Cardiac fibroblast (primary cell): ENCODE measurements around the gene CTIF.
A peak's percentile ranks its signal among the peaks of the same experiment; 100 is the strongest.

Source experiments
- DNase-seq, 2 donors: peaks; one replicate each; pipeline versions ENCODE4 v3.0.0 to v3.0.0-alpha.2; 2010; ENCODE audit warnings: low read depth in 2 of 2
- H3K4me3 ChIP-seq, 2 donors: replicated peaks in 1 of 2; 1 replicate in 1 of 2; 2 replicates in 1 of 2; pipeline ENCODE4 v1.5.1; 2011; ENCODE audit warnings: low read depth in 2 of 2, low read length in 2 of 2, mild to moderate bottlenecking in 2 of 2, moderate library complexity in 1 of 2
- TF ChIP-seq, protein P1 (sequence below): IDR thresholded peaks from one replicate; pipeline ENCODE4 v1.5.1; 2011; ENCODE audit warnings: low read depth, mild to moderate bottlenecking, low read length, inconsistent platforms

CTIF gene

DNA sequence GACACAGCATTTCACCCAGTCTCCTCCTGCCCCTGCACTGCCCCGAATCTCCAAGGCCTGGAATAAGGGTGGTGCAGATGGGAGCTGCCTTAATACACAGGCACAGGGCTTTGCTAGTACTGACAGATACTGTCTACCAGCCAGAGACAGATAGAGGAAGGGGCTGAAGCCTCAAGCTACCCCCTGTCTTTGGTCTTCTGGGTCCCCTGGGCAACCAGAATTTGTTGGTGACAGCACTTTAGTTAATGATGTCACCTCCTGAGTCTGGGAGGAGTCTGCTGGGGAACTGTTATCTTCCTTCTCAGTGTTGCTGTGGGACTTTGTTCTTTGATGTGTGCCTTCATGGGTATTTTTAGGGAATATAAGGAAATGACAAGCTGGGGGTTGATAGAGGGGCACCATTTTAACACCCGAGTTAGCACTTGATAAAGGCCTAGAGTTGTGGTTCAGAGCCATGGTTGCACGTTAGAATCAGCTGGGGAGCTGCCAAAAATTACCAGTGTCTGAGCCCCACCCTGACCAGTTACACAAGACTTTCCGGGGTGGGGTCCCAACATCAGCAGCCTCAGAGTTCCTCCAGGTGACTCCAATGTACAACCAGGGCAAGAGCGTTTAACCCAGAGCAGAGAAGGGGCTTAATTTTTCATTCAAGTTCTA lies 275.1 kb downstream of the CTIF start:
- DNase-seq, result peak in 1 of 2 donors; percentile 24
- TF ChIP-seq, protein P1, sequence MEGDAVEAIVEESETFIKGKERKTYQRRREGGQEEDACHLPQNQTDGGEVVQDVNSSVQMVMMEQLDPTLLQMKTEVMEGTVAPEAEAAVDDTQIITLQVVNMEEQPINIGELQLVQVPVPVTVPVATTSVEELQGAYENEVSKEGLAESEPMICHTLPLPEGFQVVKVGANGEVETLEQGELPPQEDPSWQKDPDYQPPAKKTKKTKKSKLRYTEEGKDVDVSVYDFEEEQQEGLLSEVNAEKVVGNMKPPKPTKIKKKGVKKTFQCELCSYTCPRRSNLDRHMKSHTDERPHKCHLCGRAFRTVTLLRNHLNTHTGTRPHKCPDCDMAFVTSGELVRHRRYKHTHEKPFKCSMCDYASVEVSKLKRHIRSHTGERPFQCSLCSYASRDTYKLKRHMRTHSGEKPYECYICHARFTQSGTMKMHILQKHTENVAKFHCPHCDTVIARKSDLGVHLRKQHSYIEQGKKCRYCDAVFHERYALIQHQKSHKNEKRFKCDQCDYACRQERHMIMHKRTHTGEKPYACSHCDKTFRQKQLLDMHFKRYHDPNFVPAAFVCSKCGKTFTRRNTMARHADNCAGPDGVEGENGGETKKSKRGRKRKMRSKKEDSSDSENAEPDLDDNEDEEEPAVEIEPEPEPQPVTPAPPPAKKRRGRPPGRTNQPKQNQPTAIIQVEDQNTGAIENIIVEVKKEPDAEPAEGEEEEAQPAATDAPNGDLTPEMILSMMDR, result no peak
- H3K4me3 ChIP-seq, result no peak overlapping the region

DNA sequence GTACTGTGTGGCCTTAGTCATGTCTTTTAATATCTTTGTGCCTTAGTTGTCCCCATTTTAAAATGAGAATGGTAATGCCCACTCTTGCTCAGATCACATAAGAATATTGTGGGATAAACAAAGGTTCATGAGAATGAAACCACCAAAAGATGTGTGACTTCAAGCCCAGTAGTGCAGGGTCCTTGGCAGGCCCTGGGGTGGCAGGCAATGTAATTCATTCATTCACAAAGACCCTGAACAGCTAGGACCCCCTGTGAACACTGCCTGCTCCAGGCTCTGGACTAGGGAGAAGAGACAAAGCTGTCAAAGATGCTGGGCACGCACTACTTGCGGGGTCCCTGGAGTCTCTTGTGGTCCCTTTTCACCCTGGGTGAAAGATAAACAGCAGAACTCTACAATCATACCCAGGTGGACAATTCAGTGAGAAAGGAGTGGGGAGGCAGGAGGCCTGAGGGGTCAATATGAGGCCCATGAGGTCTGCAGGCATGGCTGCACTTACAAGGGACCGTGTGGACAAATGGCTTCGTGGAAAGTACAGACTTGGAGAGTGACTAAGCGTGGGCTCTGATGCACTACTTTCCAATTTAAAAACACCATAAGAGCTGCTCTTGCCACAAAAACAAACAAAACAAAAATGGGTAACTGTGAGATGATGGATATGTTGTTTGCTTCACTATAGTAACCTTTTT lies 275.8 kb downstream of the CTIF start:
- no peak overlapping the region for H3K4me3 ChIP-seq
- peak in 1 of 2 donors; percentile 56 for DNase-seq
- TF ChIP-seq, protein P1, result no peak

DNA sequence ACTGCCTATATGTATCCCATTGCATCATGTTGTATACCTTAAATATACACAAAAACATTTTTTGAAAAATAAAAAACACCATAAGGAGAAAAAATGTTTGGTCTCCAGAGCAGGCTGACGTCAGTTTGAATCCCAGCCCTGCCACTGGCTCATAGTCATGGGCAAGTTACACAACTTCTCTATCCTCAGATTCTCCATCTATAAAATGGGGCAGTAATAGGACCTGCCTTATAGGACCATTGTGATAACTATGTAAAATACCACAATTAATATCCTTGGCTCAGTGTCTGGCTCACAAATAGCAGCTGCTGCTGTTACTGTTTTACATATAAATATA lies 276.3 kb downstream of the CTIF start:
- TF ChIP-seq, protein P1, result no peak
- H3K4me3 ChIP-seq, result no peak overlapping the region
- DNase-seq, result no peak

DNA sequence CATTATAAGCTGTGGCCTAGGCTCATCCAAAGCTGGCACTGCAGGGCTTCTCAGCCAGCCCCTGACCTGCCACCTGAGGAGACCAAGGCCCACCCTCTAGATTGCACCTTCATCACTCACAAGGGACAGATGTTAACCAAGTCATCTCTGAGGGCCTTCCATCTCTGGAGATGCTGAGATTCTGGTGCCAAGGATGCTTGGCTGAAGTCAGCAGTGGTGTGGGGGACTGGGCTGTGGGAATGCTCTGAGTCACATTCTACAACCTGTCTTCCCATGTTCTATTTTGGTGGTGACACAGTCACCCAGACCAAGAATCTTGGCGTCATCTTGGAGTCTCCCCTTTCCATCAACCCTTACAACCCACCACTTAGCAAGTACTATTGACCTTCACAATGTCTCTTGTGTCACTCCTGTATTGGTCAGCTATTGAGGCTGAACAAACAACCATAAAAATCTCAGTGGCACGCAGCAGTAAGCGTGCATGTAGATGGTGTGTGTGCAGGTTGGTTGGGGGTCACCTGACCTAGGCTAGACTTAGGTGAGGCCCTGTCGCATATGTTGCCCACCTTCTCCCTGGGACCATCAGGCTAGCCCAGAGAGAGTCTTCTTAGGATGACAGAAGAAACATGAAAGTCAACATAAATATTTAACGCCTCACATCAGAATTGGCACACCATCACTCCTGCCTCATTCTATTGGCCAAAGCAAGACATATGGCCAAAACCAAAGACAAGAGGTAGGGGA lies 276.9 kb downstream of the CTIF start:
- H3K4me3 ChIP-seq, result no peak overlapping the region
- TF ChIP-seq, protein P1, result no peak
- peak in 1 of 2 donors; percentile 42 for DNase-seq

DNA sequence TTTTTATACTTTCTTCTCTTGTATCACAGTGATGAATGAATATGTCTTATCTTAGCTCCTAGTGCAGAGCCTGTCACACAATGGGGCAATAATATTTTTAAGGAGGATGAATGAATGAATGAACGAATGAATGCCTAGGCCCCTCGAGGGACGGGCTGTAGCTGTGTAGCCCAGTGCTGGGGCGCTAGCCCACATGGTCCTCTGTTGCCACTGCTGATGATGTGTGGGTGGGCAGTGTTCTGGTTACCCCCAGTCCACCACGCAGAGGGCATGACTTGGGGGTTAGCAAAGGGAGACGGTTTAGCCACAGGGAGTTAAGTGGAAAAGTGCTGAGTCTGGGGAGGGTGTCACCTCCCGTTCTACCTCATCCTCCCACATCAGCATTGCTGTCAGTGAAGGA lies 277.7 kb downstream of the CTIF start:
- TF ChIP-seq, protein P1, result no peak
- no peak for DNase-seq
- no peak overlapping the region for H3K4me3 ChIP-seq

DNA sequence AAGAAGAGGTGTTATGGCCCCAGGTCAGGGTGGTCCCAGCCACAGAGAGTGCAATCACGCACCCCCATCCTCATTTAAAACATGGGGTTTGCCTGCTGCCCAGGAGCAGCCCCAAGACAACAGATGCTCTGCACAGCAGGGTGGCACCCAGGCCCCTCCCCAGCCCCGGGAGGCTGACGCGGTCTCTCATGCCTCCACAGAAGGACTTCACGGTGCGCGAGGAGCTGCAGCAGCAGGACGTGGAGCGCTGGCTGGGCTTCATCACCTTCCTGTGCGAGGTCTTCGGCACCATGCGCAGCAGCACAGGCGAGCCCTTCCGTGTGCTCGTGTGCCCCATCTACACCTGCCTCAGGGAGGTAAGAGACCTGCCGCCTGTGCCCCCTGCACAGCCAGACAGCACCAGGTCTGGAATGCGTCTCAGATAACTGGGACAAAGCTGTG lies 278.2 kb downstream of the CTIF start:
- DNase-seq, result no peak
- H3K4me3 ChIP-seq, result no peak overlapping the region
- TF ChIP-seq, protein P1, result no peak
